HCT116 (cell line): ENCODE results near the gene C10orf95. TPM values are rescaled to one million over a fixed set of nuclear protein-coding genes. Genes with fewer than 3 reads are reported as not detected.

ENCODE experiments used
- ATAC-seq: fragments of 200-7000 bp; cut with Tn5 transposase; 2 replicates; pipeline ENCODE4 v1.9.1; 2020; ENCODE audit warnings: mild to moderate bottlenecking, moderate library complexity
- BruUV-seq: library from RNA; stranded (reverse); fragments of 400-500 nt; replicated peaks from 2 replicates; lab custom pipeline; 2021; lab: Mats Ljungman, UMichigan
- CTCF ChIA-PET: fragments of 300-600 bp; sonication (Branson Sonifier 250); formaldehyde crosslinking; loops from one replicate; lab custom pipeline; 2021; ENCODE audit warnings: antibody characterized with exemption; lab: Charles Lee
- POLR2A ChIA-PET: fragments of 300-600, 350-600 bp; sonication (Branson Sonifier 250); formaldehyde crosslinking; loops from one replicate; lab custom pipeline; 2021; ENCODE audit warnings: antibody characterized with exemption; lab: Charles Lee
- RAD21 ChIA-PET, 2 experiments: fragments of 300-600 bp; sonication (Branson Sonifier 250); formaldehyde crosslinking; loops; one replicate each; lab custom pipeline; 2023; ENCODE audit warnings: low total read pairs in 2 of 2; ENCODE audit not compliant: uncharacterized antibody in 2 of 2, unreplicated experiment in 2 of 2, low non-redundant PET in 1 of 2; lab: Charles Lee
- DNase-seq: peaks from one replicate; pipeline ENCODE4 v3.0.0-alpha.2; 2010; ENCODE audit warnings: low read depth, low spot score
- H2AFZ ChIP-seq: fragments of 200-600 bp; shearing (Covaris generic), sonication (generic); 2 replicates; pipeline ENCODE4 v1.6.1; 2017; ENCODE audit warnings: low read depth, mixed run types, mixed read lengths, antibody characterized with exemption, low read length; ENCODE audit not compliant: poor library complexity, severe bottlenecking
- H3K27ac ChIP-seq: 2 replicates; pipeline ENCODE4 v1.5.1; 2012; ENCODE audit warnings: low read depth, low read length
- H3K27me3 ChIP-seq: fragments of 200-600 bp; sonication (generic); 2 replicates; pipeline ENCODE4 v1.6.1; 2016; ENCODE audit warnings: mixed run types, low read length, mixed read lengths; ENCODE audit not compliant: insufficient read depth
- H3K36me3 ChIP-seq, 2 experiments: fragments of 200-500 bp in 1 of 2; fragments of 200-600 bp in 1 of 2; sonication (Bioruptor generic) in 1 of 2; sonication (generic) in 1 of 2; 2 replicates each; pipeline versions ENCODE4 v1.5.1 to v1.6.1; 2014 to 2016; ENCODE audit warnings: low read length in 2 of 2, inconsistent platforms in 1 of 2, mixed read lengths in 1 of 2, mixed run types in 1 of 2; ENCODE audit not compliant: insufficient read depth in 2 of 2, control insufficient read depth in 1 of 2
- H3K4me1 ChIP-seq, 2 experiments: fragments of 200-600 bp in 1 of 2; sonication (generic) in 1 of 2; 2 replicates each; pipeline versions ENCODE4 v1.5.1 to v1.6.1; 2012 to 2017; ENCODE audit warnings: low read length in 2 of 2, inconsistent platforms in 1 of 2, mild to moderate bottlenecking in 1 of 2, mixed read lengths in 1 of 2, mixed run types in 1 of 2, moderate library complexity in 1 of 2; ENCODE audit not compliant: insufficient read depth in 2 of 2, control insufficient read depth in 1 of 2
- H3K4me2 ChIP-seq: fragments of 200-600 bp; sonication (generic); 2 replicates; pipeline ENCODE4 v1.6.1; 2017; ENCODE audit warnings: mixed run types, low read length, mixed read lengths
- H3K4me3 ChIP-seq, 2 experiments: fragments of 200-600 bp in 1 of 2; sonication (generic) in 1 of 2; replicated peaks in 1 of 2; 2 replicates each; pipeline ENCODE4 v1.5.1; 2011 to 2016; ENCODE audit warnings: low read length in 2 of 2, control low read depth in 1 of 2, low read depth in 1 of 2, mild to moderate bottlenecking in 1 of 2, mixed read lengths in 1 of 2, mixed run types in 1 of 2
- H3K79me2 ChIP-seq: fragments of 200-600 bp; sonication (generic); 2 replicates; pipeline ENCODE4 v1.6.1; 2017; ENCODE audit warnings: mild to moderate bottlenecking, mixed run types, low read length, moderate library complexity, mixed read lengths; ENCODE audit not compliant: insufficient read depth
- H3K9ac ChIP-seq: fragments of 200-600 bp; sonication (generic); 2 replicates; pipeline ENCODE4 v1.6.1; 2016; ENCODE audit warnings: low read length, mixed read lengths
- H3K9me2 ChIP-seq: fragments of 200-600 bp; sonication (generic), shearing (Covaris generic); 2 replicates; pipeline ENCODE4 v1.6.1; 2017; ENCODE audit warnings: mixed run types, mild to moderate bottlenecking, moderate library complexity; ENCODE audit not compliant: insufficient read depth
- H3K9me3 ChIP-seq, 2 experiments: fragments of 200-500 bp in 1 of 2; fragments of 200-600 bp in 1 of 2; sonication (Bioruptor generic) in 1 of 2; sonication (generic) in 1 of 2; 2 replicates each; pipeline ENCODE4 v1.6.1; 2014 to 2017; ENCODE audit warnings: low read length in 2 of 2, mixed read lengths in 2 of 2, inconsistent platforms in 1 of 2, low read depth in 1 of 2, mild to moderate bottlenecking in 1 of 2, mixed run types in 1 of 2, moderate library complexity in 1 of 2; ENCODE audit not compliant: control insufficient read depth in 1 of 2, insufficient read depth in 1 of 2
- H4K20me1 ChIP-seq: fragments of 200-600 bp; sonication (generic), shearing (Covaris generic); 2 replicates; pipeline ENCODE4 v1.6.1; 2017; ENCODE audit warnings: mixed run types, mild to moderate bottlenecking, moderate library complexity; ENCODE audit not compliant: insufficient read depth
- CBX3 ChIP-seq: IDR thresholded peaks from 2 replicates; pipeline ENCODE4 v1.6.1; 2012; ENCODE audit warnings: low read depth
- EGR1 ChIP-seq: IDR thresholded peaks from 2 replicates; pipeline ENCODE4 v1.6.1; 2012; ENCODE audit warnings: low read depth
- EZH2 ChIP-seq: fragments of 200-600 bp; sonication (generic); IDR thresholded peaks from 2 replicates; pipeline ENCODE4 v1.6.1; 2017; ENCODE audit warnings: antibody characterized with exemption, mixed run types
- FOSL1 ChIP-seq: IDR thresholded peaks from 2 replicates; pipeline ENCODE4 v1.6.1; 2012; ENCODE audit warnings: low read depth
- JUND ChIP-seq: IDR thresholded peaks from 2 replicates; pipeline ENCODE4 v1.6.1; 2012
- MAX ChIP-seq: IDR thresholded peaks from 2 replicates; pipeline ENCODE4 v1.6.1; 2012
- POLR2AphosphoS5 ChIP-seq: IDR thresholded peaks from 2 replicates; pipeline ENCODE4 v1.6.1; 2011; ENCODE audit warnings: mild to moderate bottlenecking, low read depth, low read length, moderate library complexity
- RAD21 ChIP-seq: IDR thresholded peaks from 2 replicates; pipeline ENCODE4 v1.6.1; 2012; ENCODE audit warnings: low read depth, mild to moderate bottlenecking
- REST ChIP-seq: IDR thresholded peaks from 2 replicates; pipeline ENCODE4 v1.6.1; 2012; ENCODE audit warnings: low read depth
- TCF7L2 ChIP-seq: IDR thresholded peaks from 2 replicates; pipeline ENCODE4 v1.7.0; 2011; ENCODE audit warnings: borderline replicate concordance, inconsistent platforms; ENCODE audit not compliant: insufficient read depth, insufficient read length; ENCODE audit errors: extremely low read depth
- ZNF274 ChIP-seq: fragments of 200-500 bp; sonication (Bioruptor generic); IDR thresholded peaks from 2 replicates; pipeline ENCODE4 v1.6.1; 2014; ENCODE audit warnings: mild to moderate bottlenecking, low read depth, low read length, inconsistent platforms
- intact Hi-C: fragments of 100-400 bp; cut with micrococcal nuclease; formaldehyde crosslinking; loops from 2 replicates; pipeline ENCODE4 v1.10.0; 2022
- total RNA-seq: library from RNA; stranded (reverse); gene quantifications from one replicate; pipeline ENCODE4 v1.2.1, GENCODE V29; 2021; ENCODE audit not compliant: unreplicated experiment

C10orf95 gene
- total RNA-seq, 1 experiment from 2014 or later, result 2.1 TPM

DNA sequence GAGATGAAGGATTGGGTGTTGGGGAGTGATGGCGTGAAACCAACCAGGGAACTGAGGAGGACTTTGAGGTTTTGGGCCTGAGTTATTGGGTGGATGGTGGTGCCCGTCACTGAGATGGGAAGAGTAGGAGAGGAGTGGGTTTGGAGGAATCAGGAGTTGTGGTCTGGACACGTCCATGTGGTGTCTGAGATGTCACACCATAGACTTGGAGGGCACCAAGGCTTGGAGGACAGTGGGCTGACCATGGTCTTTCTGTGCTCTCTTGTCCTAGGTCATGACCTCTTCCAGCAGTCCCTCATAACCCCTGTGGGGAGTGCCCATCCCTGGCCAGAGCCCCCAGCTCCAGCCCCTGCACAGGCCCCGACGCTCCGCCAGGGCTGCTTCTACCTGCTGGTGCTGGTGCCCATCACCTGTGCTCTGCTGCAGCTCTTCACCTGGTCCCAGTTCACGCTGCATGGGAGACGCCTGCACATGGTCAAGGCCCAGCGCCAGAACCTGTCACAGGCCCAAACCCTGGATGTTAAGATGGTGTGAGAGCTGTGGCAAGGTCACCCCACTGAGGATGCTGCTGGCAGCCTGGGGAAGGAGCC is 24.2 kb upstream of the C10orf95 start:
- DNase-seq, result no peak
- ATAC-seq, result no peak
- ChIA-PET RAD21 (interaction anchor here in 1 of 2 experiments (0.7 kb wide), 1 partner anchor 189 kb away, joined by 5 read pairs; no protein-coding TSS in a partner anchor), POLR2A (interaction anchor here (0.7 kb wide), 1 partner anchor 239 kb away, joined by 3 read pairs; the partner anchor contains the start of genes ARL3 and SFXN2), CTCF (interaction anchor here (0.7 kb wide), 1 partner anchor 92 kb away, joined by 4 read pairs; no protein-coding TSS in a partner anchor)
- H3K27ac ChIP-seq, result no peak overlapping the region; the same call in 1 of the 2 replicates
- no TSS peak for BruUV-seq
- no peaks in the 10 kb centered on the region for H3K27me3 ChIP-seq
- no peaks in the 10 kb centered on the region for H3K79me2 ChIP-seq
- TF ChIP-seq ZNF274 (no peak), MAX (no peak), FOSL1 (no peak), CBX3 (no peak), REST (no peak), EGR1 (no peak), RAD21 (no peak), POLR2AphosphoS5 (no peak; the same call in 1 of the 2 replicates), TCF7L2 (no peak), JUND (no peak), EZH2 (no peak)
- no peak overlapping the region for H3K4me3 ChIP-seq
- H3K36me3 ChIP-seq, result peaks cover 2 to 23% of the 10 kb centered on the region in 2 experiments; a peak in 3 of 4 replicates
- H3K4me1 ChIP-seq, result no peaks in the 10 kb centered on the region
- no peak overlapping the region for H3K9ac ChIP-seq
- no peaks in the 10 kb centered on the region for H4K20me1 ChIP-seq
- H2AFZ ChIP-seq, result no peak overlapping the region
- intact Hi-C loops, result no loop called here
- no peak overlapping the region for H3K4me2 ChIP-seq
- H3K9me3 ChIP-seq, result no peaks in the 10 kb centered on the region
- H3K9me2 ChIP-seq, result no peaks in the 10 kb centered on the region
